HT-29 (cell line): Measurements from ENCODE around the gene WNT6. TPM values are rescaled to one million over a fixed set of nuclear protein-coding genes. Genes with fewer than 3 reads are reported as not detected.

Experiments
- DNase-seq: peaks from one replicate; pipeline ENCODE4 v3.0.0-alpha.2; 2015; ENCODE audit warnings: low spot score
- total RNA-seq: library from RNA; depleted of rRNA; stranded (reverse); fragments of >200 nt; shearing (Covaris generic); gene quantifications from 2 replicates; pipeline ENCODE4 v1.2.3, GENCODE V29; 2014; rRNA removed

The WNT6 gene
- total RNA-seq, result not detected in 2 replicates

DNA sequence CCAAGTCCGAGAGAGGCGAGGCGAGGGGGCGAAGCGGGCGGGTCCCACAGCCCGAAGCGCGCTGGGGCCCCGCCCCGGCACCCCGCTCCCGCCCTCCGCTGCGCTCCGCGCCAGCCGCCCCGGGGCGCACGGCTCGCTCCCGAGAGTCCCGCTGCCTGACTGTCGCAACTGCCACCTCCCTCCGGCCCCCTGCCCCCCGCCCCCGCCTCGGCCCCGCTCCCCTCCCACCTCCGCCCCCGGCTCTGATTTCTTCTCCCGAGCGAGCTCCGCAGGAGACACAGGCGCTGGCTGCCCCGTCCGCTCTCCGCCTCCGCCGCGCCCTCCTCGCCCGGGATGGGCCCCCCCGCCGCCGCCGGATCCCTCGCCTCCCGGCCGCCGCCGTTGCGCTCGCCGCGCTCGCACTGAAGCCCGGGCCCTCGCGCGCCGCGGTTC, at the start of gene WNT6:
Gene WNT6, plus strand, starts transcription at position 250 of the 432 bp plus-strand sequence. CDS start 233 bp downstream, outside the sequence.
- no peak for DNase-seq

DNA sequence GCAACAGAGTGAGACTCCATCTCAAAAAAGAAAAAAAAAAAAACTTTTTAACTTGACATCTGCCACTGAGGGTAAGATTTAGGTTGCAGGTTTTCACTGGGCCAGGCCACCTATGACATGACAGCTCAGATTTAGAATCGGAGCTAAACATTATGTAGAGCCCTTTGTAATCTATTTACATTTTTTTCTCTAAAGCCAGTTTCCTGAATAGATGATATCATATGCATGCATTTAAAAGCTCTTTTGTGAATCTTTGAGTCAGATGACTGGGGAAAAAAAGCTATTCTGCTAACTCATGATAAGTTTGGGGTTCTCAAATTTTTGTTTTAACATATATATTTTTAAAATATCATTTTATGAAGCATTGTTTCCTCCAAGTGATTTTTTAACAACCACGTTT, 49.3 kb upstream of the WNT6 start:
- no peak for DNase-seq

DNA sequence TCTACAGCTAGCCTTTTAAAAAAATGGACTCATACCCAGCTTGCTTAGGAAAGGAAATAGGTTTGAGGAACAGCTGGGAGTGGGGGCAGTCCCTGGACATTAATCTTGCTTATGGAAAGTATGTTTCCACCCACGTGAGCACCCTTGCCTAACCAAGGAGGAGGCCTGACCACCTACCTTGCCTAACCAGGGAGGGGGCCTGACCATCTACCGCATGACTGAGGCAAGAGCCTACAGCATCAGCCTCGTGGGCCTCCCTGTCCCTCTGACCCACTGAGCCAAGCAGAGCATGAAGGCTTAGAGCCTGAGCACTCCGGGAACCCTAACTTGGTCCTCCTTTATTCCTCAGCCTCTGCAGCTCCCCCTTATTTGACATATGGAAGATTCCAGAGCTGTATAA, 48.2 kb upstream of the WNT6 start:
- no peak for DNase-seq

DNA sequence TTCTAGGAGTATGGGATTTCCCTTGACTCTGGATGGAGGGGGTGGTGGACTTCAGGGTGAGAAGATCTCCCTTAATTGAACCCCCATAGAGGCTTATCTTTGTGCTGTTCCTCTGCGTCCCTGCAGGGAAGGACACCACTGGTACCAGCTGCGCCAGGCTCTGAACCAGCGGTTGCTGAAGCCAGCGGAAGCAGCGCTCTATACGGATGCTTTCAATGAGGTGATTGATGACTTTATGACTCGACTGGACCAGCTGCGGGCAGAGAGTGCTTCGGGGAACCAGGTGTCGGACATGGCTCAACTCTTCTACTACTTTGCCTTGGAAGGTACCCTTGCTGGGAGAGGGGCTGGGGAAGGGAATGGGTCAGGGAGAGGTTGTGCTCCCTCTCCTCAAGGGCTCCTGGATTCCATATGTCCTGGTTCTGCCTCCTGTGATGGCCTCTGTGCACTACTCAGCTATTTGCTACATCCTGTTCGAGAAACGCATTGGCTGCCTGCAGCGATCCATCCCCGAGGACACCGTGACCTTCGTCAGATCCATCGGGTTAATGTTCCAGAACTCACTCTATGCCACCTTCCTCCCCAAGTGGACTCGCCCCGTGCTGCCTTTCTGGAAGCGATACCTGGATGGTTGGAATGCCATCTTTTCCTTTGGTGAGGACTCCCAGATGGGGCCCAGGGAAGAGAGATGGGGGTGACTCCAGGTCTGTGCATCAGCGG, 47.3 kb upstream of the WNT6 start:
- no peak for DNase-seq

DNA sequence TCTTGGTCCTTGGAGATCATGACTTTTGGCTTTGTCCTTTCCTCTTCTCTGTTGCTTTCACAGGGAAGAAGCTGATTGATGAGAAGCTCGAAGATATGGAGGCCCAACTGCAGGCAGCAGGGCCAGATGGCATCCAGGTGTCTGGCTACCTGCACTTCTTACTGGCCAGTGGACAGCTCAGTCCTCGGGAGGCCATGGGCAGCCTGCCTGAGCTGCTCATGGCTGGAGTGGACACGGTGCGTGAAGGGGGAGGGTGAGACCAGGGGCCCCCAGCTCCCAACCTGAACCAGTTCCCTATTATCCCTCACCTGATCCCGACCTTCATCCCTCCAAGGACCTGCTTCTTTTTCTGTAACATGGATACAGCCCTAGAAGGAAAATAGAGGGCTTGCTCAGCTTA, 46.7 kb upstream of the WNT6 start:
- DNase-seq, result no peak

DNA sequence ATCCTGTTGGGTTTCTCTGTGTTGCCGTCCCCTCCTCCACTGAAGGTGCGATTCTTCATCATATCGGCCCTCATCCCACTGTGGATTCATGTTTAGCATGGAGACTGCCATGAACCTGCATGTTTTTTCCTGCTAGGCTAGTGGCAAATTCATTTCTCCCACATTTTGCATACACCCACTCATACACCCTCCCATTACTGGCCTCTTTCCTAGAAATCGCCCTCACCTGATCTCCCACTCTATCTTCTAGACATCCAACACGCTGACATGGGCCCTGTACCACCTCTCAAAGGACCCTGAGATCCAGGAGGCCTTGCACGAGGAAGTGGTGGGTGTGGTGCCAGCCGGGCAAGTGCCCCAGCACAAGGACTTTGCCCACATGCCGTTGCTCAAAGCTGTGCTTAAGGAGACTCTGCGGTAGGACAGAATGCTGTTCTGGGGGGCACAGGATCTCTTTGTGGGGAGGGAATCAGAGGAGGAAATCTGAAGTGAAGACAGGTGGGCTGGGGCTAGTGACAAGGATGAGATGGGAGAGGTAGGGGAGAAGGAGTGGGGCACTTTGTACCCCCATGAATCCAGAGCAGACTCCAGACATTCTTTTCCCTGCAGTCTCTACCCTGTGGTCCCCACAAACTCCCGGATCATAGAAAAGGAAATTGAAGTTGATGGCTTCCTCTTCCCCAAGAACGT, 45.7 kb upstream of the WNT6 start:
- no peak for DNase-seq

DNA sequence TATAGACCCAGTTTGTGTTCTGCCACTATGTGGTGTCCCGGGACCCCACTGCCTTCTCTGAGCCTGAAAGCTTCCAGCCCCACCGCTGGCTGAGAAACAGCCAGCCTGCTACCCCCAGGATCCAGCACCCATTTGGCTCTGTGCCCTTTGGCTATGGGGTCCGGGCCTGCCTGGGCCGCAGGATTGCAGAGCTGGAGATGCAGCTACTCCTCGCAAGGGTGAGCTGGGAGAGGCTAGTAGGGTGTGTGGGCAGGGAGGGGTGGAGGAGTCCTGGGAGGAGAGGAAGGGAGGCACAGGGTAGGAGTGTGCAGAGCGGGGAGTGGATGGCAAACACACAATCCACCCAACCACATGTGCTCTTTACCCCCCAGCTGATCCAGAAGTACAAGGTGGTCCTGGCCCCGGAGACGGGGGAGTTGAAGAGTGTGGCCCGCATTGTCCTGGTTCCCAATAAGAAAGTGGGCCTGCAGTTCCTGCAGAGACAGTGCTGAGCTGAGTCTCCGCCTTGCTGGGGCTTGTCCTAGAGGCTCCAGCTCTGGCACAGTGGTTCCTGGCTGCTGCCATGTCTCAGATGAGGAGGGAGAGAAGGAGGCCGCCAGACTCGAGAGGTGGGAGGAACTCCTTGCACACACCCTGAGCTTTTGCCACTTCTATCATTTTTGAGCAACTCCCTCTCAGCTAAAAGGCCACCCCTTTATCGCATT, 44.9 kb upstream of the WNT6 start:
- no peak for DNase-seq

DNA sequence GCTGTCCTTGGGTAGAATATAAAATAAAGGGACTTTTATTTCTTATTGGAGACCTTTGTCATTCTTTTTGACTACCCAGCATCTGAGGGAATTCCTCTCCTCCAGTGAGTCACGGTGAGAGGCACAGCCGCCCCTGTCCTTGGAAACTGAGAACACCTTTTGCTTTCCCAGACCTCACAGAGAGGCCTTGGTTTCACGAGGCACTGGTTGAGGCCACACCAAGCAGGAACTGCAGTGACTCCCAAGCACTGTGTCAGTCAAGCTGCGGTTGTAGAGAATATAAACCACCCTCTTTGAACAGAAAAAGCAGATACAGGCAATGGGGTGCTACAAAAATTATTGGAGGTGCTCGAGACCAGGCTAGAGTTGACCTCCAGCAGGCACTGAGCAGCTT, 44.4 kb upstream of the WNT6 start:
- DNase-seq, result no peak

DNA sequence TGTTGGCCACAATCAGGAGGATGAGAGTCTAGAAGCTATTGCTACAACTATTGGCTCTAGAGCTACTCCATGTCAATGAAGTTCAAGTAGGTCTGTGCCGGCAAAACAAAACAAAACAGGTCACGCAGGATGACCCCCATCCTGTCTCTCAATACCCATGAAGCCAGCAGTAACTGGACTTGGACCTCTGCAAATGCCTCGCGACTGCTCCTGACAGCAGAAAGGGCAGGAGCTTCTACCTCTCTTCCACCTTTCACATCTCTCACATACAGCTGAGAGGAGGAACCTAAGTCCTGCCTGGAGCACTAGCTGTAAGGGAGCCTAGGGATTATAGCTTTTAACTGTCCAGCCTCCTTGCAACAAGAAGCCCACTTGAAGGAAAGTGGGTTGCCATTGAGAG, 44.0 kb upstream of the WNT6 start:
- DNase-seq, result no peak

DNA sequence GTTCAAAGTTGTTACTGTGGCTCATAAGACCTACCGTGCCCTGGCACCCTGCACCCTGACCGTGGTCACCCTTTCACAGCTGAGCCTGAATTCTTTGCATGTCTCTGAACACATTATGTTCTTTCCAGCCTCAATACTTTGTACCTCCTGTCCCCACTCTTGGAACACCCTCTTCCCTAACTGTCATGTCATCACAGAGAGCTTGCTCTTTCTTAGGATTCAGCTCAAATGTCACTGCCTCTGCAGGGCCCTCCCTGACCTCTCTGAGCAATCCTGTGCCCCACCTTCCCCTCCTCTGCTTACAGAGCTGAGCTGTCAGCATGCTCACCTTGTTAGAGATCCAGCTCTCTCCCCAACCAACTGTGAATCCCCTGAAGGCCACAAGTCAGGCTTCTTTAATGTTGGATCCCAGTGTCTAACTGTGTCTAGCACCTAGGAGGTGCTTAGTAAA, 43.0 kb upstream of the WNT6 start:
- no peak for DNase-seq

DNA sequence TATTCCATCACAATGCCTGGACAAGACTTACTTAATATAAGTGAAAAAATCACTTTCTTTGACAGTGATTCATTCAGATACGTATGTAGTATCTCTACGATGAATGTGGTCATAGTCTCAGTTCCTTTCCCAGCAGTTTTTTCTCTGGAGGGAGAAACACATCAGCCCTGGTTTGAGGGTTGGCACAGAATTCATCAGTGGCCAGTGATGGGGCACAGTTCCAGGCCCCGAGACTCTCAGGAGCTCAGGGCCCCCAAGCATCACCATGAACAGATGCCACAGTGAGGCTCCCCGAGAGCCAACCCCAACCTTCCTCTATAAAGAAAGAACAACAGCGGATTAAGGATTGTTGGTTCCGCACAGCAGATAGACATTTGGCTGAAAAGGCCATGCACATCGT, 40.5 kb upstream of the WNT6 start:
- DNase-seq, result no peak

DNA sequence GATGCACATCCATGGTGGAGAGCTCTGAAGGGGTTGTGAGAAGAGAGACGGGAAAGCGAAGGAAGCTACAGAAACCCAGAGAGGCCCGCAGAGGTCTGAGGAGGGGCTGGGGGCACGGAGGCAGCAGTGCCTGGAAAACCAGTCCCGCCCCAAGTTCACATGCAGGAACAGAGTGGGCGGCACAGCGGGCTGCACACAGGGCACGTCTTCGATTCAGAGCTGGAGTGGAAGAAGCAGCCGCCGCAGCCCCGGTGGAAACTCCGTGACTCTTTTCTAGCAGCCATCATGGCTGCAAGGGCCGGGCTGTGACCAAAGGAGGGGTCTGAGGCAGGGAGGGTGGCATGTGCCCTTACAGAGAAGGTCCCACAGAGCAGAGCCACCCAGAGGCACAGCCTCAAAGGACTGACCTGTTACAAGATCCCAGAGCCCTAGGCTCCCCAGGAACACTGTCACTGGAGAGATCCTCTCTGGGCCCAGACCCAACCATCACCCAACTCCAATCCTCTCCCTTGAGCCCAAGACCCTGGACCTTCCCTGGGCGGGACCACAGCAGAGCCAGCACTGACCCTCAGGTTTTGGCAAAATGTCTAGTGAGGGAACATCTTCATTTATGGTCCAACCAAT, 38.7 kb upstream of the WNT6 start:
- DNase-seq, result no peak

DNA sequence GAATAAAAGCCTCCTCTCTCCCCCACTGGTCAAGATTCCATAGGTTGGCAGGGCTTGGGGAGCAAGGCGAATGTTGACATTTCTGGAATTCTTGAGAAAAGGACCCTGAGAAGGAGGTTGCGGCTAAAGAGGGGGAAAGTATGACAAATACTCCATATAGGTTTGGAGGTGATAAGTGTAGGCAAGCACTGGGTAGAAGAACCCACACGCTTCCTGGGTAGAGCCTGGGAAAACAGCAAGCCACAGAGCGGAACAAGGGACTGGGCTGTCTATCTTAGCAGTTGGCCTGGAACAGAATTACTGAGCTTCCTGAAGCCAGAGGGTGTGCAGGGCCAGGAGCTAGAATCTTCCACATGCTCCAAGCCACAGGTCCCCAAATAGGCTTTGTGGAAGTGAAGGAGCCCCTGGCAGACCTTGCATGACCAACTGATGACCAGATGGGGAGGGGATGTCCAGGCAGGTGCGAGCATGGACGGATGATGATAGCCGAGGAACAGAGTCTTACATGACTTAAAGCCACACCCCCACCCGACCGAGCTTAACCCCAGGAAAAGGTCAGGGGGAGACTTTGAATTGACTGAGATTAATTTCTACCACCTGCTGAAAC, 37.9 kb upstream of the WNT6 start:
- no peak for DNase-seq

DNA sequence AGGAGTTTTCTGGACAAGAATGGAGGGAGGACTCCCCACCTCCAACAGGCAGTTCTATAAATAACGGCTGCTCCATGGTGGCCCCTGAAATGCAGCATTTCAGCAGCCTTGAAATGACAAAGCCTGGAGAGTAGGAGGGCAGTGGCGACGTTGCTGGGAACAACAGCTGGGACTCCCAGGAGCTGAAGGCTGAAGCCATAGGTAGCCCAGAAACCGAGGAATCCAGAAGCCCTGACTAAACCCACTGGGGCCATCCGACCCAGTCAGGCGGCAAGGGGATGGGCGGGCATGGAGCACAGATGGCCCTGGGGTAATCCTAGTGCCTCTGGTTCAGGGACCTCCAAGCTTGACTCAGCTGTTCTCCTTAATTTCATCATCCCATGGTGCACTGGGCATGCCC, 37.0 kb upstream of the WNT6 start:
- DNase-seq, result no peak

DNA sequence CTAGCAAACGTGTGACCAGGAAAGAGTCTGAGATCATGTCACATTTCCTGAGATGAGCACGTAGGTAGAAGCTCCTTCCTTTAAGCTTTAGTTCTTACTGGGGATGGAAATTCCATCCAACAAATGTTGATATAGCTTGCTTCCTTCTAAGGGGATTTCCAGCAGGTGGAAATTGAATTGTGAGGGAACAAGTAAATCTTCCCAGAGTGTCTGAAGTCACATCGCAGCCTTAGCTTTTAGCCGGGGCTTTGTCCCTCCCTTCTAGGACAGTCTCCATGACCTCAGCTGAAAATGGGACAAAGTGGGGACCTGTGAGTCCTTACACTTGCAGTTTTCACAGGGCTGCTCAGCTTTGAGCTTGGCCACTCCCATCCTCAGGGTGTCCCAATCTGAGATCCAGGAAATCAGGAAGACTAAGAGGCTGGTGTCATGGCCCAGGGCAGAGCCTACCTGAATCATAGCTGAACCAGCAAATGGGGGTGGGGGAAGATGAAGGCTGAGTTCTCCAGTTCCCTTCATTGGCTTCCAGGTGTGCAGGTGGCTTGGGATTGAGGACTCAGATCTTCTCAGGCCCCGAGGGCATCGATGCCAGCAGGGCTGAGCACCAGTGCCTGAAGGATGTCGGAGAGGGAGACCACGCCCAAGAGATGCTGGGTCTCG, 36.3 kb upstream of the WNT6 start:
- no peak for DNase-seq

DNA sequence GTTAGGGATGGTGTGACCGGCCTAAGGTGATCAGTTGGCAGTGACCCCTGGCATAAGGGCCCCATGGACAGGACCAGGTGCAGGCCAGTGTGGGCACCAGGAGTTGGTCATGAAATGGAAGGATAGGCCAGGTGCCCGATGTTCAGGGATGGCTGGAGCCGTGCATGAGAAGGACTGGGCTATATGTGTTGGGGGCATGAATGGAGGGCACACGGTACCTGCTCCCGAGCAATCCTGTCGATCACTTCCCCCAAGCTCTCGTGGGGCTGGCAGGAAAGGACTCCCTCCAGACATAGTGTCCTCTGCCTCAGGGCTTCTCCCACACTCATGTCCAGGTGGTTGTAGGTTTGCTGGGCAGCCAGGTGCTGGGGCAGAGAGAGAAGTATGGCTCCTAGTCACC, 35.6 kb upstream of the WNT6 start:
- DNase-seq, result no peak

DNA sequence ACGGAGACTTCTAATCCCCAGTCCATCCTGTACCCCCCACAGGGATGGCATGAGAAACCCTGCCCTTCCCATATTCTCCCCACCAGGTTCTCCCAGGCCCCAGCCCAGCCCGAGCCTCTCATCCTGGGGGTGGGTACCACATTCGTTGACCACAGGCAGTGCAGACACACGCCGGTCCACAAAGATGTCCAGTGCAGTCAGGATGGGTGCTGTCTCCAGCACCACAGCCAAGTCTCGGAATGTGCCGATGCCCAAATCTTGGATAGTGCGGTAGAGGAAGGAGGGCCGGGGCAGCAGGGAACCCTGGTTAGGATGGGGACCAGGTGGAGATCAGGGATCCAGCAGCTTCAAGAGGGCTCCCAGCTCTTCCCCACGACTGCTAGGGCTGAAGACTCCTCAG, 32.8 kb upstream of the WNT6 start:
- no peak for DNase-seq

DNA sequence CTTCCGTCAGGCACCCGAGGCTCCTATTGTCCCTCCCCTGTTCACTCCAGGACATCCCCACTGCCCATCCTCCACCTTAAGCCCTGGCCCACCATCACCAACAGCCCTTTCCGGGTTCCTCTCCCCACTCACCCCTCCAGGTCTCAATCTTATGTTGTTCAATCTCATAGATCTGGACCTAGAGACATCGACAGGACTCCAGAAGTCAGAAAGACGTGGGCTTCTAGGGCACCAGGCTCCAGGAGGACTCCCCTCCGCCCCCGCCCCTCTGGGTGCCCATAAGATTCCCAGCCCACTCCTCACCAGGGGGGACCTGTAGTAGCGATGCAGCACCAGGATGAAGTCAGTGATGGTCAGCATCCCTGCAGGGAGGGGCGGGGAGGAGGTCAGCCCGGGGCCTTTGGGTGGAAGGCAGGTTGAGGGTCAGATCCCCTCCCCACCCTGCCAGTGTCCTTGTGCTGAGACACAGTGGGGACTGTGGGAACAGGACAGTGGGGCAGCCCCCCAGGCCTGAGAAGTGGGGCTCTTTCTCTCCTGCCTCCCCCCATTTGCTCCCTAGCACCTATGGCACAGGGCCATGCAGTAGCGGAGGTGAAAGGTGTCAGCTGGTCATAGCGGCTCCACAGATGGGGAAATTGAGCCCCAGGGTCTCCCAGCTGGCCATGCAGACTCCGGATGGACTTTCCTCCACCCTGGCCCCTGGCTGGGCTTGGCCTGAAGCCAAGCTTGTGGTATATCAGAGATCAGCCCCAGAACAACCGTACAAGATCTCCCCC, 31.7 kb upstream of the WNT6 start:
- DNase-seq, result no peak

DNA sequence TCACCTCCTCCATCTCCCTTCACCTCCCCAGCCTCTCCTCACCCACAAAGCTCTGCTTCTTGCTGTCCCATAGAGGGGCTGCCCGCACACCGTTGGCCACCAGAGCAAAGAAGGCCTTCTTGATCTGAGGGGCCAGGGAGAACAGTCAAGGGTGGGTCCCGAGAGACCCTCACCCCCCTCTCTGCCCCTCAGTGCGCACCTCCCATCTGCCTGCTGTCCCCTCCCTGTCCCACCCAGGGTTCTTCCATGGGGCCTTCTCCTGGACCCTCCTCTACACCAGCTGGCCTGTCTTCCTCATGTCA, 31.2 kb upstream of the WNT6 start:
- no peak for DNase-seq

DNA sequence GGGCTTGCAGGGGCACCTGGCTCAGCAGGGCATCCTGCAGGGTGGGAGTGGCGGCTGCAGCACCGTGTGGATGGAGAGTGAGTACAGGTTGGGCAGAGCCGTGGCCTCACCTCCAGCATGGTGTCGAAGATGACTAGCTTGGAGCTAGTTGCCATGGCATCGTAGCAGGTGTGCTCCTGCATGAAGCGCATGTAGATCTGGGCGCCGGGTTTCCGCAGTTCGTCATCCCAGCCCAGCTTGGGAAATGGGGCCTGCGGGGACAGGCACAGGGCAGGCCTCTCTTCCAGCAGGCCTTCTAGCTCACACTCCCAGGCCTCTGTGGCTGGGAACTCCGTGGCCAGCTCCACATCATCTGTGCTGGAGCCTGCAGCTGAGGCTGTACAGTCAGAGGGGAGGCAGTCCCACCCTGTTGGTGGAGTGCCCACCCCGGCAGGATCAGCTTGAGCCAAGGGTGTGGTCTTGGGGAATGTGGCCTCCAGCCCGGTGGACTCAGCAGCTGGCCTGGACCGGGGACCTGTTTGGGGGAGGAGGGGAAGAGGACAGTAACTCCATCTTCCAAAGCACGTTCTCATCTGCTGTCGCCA, 29.6 kb upstream of the WNT6 start:
- DNase-seq, result no peak
